Transverse colon (tissue), 4 donors: Measurements from ENCODE around the gene GFRA1. TPM values are rescaled to one million over a fixed set of nuclear protein-coding genes. Genes with fewer than 3 reads are reported as not detected.

ENCODE experiments used
- DNase-seq: peaks from one replicate; pipeline ENCODE4 v3.0.0-alpha.2; 2019
- H3K27ac ChIP-seq, 4 donors: fragments of 200-600 bp; sonication (generic); 2 replicates each; pipeline ENCODE4 v1.5.1; 2016 to 2018; ENCODE audit warnings: inconsistent platforms in 4 of 4
- H3K27me3 ChIP-seq: fragments of 200-600 bp; sonication (generic); 2 replicates; pipeline ENCODE4 v1.5.1; 2017; ENCODE audit warnings: inconsistent platforms
- H3K36me3 ChIP-seq, 4 donors: fragments of 200-600 bp; sonication (generic); 2 replicates each; pipeline ENCODE4 v1.5.1; 2017 to 2019; ENCODE audit warnings: inconsistent platforms in 4 of 4
- H3K4me1 ChIP-seq, 4 donors: fragments of 200-600 bp; sonication (generic); 2 replicates each; pipeline ENCODE4 v1.5.1; 2017 to 2020; ENCODE audit warnings: inconsistent platforms in 4 of 4
- H3K4me3 ChIP-seq, 4 donors: fragments of 200-600 bp; sonication (generic); 1 replicate in 1 of 4; 2 replicates in 3 of 4; pipeline versions ENCODE4 v1.5.1 to v1.6.1; 2017 to 2019; ENCODE audit warnings: inconsistent platforms in 4 of 4
- H3K9me3 ChIP-seq, 2 donors: fragments of 200-600 bp; sonication (generic); 2 replicates each; pipeline ENCODE4 v1.5.1; 2017 to 2019; ENCODE audit warnings: inconsistent platforms in 2 of 2
- EP300 ChIP-seq: sonication (generic); formaldehyde crosslinking; IDR thresholded peaks from one replicate; pipeline ENCODE4 v1.6.1; 2017; ENCODE audit warnings: antibody characterized with exemption, low read depth
- POLR2A ChIP-seq: fragments of 450-650 bp; IDR thresholded peaks from one replicate; pipeline ENCODE4 v1.6.1; 2016; ENCODE audit warnings: antibody characterized with exemption, mild to moderate bottlenecking, moderate library complexity
- POLR2AphosphoS5 ChIP-seq, 3 donors: sonication (generic); formaldehyde crosslinking; IDR thresholded peaks; one replicate each; pipeline ENCODE4 v1.6.1; 2016; ENCODE audit warnings: antibody characterized with exemption in 3 of 3
- WGBS, 2 donors: methylation state at CpG; one replicate each; pipeline ENCODE4 v1.1.5; 2018; ENCODE audit warnings: low coverage in 1 of 2; 5-methylcytosine and 5-hydroxymethylcytosine counted together
- in situ Hi-C, 4 donors: fragments of 200-750 bp; cut with MboI; loops; one replicate each; pipeline versions ENCODE4 v1.15.0 to v1.15.1; 2017; ENCODE audit warnings: low sequenced_read_pairs in 3 of 4, low pct_ligation_motif_present in 1 of 4, low pct_unique_long_range_greater_than_20kb in 1 of 4
- intact Hi-C: fragments of 100-400 bp; cut with DNase I; formaldehyde crosslinking; loops from one replicate; pipeline ENCODE4 v1.15.1; 2023; ENCODE audit warnings: low total_unique reads
- total RNA-seq, 4 donors: library from RNA; depleted of rRNA; stranded (reverse); fragments of >200 nt; gene quantifications; one replicate each; pipeline ENCODE4 v1.1.0, GENCODE V29; 2016
- TF ChIP-seq, protein P1 (sequence below), 5 experiments: fragments of 200-600 bp in 3 of 5; fragments of 450-650 bp in 2 of 5; sonication (generic) in 3 of 5; IDR thresholded peaks; 1 replicate in 2 of 5; 2 replicates in 3 of 5; pipeline ENCODE4 v1.5.1; 2016 to 2017; ENCODE audit warnings: antibody characterized with exemption in 5 of 5, inconsistent platforms in 3 of 5, mild to moderate bottlenecking in 2 of 5, moderate library complexity in 1 of 5

GFRA1 gene
- total RNA-seq, 4 donors from 2014 or later = 12.0 to 32.8 (median 17.3) TPM

DNA sequence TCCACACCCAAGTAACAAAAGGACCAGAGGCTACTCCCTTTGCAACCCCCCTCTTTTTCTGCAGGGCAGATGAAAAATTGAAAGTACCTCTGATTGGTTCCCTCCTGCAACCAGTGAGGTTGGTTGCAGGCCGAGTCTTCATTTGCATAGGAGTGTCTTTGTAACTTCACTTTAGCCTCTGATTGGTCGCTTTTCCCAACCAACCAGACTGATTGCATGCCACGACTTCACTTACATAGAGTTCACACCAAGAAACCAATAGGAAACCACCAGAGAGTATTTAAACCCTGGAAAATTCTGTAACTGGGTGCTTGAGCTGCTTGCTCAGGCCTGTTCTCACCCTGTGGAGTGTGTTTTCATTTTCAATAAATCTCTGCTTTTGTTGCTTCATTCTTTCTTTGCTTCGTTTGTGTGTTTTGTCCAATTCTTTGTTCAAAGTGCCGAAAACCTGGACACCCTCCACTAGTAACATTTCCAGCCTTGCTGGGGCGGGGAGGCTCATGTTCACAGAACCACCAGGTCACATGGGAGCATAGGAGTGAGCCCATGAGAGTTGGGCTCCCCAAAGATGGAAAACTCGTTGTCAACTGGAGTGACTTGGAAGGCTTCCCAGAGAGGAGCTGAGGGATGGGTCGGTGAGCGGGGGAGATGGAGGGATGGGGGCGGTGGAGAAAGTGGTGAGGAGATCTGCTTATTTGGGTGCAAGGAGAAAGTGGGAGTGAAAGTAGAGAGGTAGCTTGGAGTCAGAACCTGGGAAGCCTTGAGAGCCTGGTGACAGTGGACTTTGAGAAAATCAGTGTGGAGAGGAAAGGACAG lies 223.6 kb downstream of the GFRA1 start:
- Histone ChIP-seq H3K4me1 (no peaks in the 10 kb centered on the region), H3K9me3 (no peaks in the 10 kb centered on the region), H3K36me3 (no peaks in the 10 kb centered on the region), H3K27ac (no peak overlapping the region), H3K4me3 (no peak overlapping the region), H3K27me3 (no peaks in the 10 kb centered on the region)
- DNase-seq = no peak
- TF ChIP-seq POLR2AphosphoS5 (IDR thresholded peaks at IDR 0.05) (no peak), POLR2A (no peak), EP300 (no peak)
- TF ChIP-seq, protein P1, sequence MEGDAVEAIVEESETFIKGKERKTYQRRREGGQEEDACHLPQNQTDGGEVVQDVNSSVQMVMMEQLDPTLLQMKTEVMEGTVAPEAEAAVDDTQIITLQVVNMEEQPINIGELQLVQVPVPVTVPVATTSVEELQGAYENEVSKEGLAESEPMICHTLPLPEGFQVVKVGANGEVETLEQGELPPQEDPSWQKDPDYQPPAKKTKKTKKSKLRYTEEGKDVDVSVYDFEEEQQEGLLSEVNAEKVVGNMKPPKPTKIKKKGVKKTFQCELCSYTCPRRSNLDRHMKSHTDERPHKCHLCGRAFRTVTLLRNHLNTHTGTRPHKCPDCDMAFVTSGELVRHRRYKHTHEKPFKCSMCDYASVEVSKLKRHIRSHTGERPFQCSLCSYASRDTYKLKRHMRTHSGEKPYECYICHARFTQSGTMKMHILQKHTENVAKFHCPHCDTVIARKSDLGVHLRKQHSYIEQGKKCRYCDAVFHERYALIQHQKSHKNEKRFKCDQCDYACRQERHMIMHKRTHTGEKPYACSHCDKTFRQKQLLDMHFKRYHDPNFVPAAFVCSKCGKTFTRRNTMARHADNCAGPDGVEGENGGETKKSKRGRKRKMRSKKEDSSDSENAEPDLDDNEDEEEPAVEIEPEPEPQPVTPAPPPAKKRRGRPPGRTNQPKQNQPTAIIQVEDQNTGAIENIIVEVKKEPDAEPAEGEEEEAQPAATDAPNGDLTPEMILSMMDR (IDR thresholded peaks at IDR 0.05) = no peak
- intact Hi-C loops = no loop called here
- WGBS, 2 donors = 70 to 79% methylated on average over 4 to 10 of the region's 10 CpGs
- in situ Hi-C loops = no loop called here

DNA sequence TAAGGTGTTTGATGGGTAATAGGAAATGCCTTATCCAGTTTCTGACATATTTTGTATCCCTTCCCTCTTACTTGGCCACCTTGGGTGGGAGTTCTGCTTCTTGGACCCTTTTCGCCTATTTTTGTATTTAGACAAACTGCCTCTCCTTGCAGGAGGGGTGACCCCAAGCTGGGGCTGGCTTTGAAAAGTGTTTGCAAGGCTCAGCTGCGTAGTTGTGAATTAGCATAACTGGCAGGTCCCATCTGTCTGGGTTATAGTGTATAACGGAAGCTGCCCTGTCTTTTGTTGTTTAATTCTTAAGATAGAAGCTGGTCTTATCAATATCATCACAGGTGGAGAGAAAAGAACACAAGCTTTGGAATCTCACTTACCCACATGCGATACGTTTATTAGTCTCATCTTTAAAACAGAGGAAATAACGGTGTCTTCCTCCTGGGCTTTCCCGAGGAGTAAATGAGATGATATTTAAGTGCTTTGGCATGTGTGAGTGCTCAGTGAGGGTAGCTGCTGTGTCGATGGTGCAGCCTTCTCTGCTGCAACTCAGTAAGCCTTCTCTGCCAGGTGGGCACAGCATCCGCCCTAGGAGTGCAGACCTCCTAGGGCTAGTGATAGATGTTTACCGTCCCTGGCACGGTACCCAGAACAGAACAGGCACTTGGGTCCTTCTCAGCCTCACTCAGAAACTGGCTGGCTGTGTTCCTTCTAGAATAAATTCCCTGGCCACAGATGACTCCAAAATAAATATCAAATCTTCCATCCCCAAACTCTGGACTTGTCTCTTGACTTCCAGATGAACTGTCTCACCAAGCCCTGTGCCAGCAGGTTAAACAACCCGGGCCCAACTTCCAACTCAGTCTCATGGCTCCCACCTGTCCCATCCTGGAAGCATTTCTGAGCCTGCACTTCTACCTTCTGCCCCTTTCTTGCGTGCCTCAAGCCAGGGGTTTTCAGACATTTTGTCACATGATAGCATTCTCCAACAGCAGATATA lies 227.3 kb downstream of the GFRA1 start:
- in situ Hi-C loops (no loop called here), intact Hi-C loops (no loop called here)
- Histone ChIP-seq H3K36me3 (no peaks in the 10 kb centered on the region), H3K4me3 (no peak overlapping the region), H3K27ac (no peak overlapping the region), H3K4me1 (no peaks in the 10 kb centered on the region), H3K27me3 (no peaks in the 10 kb centered on the region), H3K9me3 (no peaks in the 10 kb centered on the region)
- no peak for DNase-seq
- WGBS, 2 donors = 70 to 89% methylated on average over 5 to 13 of the region's 13 CpGs
- TF ChIP-seq POLR2AphosphoS5 (IDR thresholded peaks at IDR 0.05) = no peak

DNA sequence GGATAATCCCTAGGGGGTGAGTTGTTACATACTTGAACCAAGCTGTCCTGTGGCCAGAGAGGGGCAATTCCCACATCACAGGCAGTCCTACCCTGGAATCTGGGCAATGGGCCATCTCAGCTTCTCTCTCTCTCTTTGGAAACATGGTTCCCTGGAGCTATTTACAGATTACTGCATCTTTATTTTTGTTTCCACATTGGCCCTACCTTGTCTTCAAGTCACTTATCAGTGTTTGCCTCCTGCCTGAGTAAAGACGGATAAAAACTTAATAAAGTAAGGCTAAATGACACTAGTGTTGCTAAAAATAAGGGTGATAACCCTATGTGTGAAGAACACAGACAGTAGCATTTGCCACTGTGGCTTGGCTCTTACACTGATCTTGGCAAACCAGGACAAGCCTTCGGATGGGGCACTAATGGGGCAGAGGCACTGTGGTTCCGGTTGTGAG lies 228.2 kb downstream of the GFRA1 start:
- in situ Hi-C loops (no loop called here), intact Hi-C loops (no loop called here)
- 80 to 81% methylated on average over 1 to 3 of the region's 3 CpGs for WGBS, 2 donors
- TF ChIP-seq EP300 = no peak
- no peak for TF ChIP-seq POLR2A
- no peak for TF ChIP-seq POLR2AphosphoS5 (IDR thresholded peaks at IDR 0.05)
- Histone ChIP-seq H3K27me3 (no peaks in the 10 kb centered on the region), H3K4me3 (no peak overlapping the region), H3K4me1 (no peaks in the 10 kb centered on the region), H3K36me3 (no peaks in the 10 kb centered on the region), H3K27ac (no peak overlapping the region), H3K9me3 (no peaks in the 10 kb centered on the region)
- no peak for DNase-seq

DNA sequence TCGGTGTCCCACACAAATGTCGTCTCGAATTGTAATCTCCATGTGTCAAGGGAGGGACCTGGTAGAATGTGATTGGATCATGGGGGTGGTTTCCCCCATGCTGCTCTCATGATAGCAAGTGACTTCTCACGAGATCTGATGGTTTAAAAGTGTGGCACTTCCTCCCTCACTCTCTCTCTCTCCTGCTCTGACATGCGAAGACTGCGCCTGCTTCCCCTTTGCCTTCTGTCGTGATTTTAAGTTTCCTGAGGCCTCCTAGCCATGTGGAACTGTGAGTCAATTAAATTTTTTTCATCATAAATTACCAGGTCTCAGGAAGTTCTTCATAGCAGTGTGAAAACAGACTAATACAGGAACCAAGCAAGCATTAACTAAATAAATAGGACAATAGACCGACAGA lies 229.1 kb downstream of the GFRA1 start:
- in situ Hi-C loops = no loop called here
- intact Hi-C loops = no loop called here
- H3K9me3 ChIP-seq = no peaks in the 10 kb centered on the region
- no peak for DNase-seq
- H3K4me1 ChIP-seq = no peaks in the 10 kb centered on the region
- no peak for TF ChIP-seq POLR2AphosphoS5 (IDR thresholded peaks at IDR 0.05)
- TF ChIP-seq EP300 = no peak
- TF ChIP-seq POLR2A = no peak
- TF ChIP-seq, protein P1 (IDR thresholded peaks at IDR 0.05) = no peak
- 57 to 78% methylated on average over 3 to 8 of the region's 8 CpGs for WGBS, 2 donors
- no peak overlapping the region for H3K4me3 ChIP-seq
- H3K36me3 ChIP-seq = no peaks in the 10 kb centered on the region
- no peak overlapping the region for H3K27ac ChIP-seq
- H3K27me3 ChIP-seq = no peaks in the 10 kb centered on the region

DNA sequence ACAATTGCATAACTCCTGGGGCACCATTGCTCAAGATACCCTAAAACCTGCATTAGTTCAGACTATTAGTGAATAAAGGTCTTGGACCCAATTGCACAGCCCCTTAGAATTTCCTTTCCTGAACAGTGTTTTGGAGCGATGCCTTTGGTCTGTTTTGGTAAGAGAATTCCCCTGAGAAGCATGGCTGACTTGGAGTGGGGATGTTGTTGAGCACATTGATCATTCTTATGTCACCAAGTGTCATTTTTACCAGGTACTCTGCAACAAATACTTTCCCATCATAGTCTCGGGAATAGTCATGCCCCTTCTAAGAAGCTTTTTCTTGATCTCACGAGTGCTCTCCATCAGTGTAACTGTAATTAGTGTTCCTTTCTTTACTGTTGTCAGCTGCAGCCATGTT lies 229.7 kb downstream of the GFRA1 start:
- intact Hi-C loops = no loop called here
- TF ChIP-seq EP300 (no peak), POLR2AphosphoS5 (IDR thresholded peaks at IDR 0.05) (no peak), POLR2A (no peak)
- TF ChIP-seq, protein P1 (IDR thresholded peaks at IDR 0.05) = no peak
- Histone ChIP-seq H3K36me3 (no peaks in the 10 kb centered on the region), H3K4me1 (no peaks in the 10 kb centered on the region), H3K4me3 (no peak overlapping the region), H3K9me3 (no peaks in the 10 kb centered on the region), H3K27me3 (no peaks in the 10 kb centered on the region), H3K27ac (no peak overlapping the region)
- WGBS, 2 donors = 74 to 100% methylated on average over 1 to 3 of the region's 3 CpGs
- no peak for DNase-seq
- in situ Hi-C loops = no loop called here
